A549 (cell line): Measurements from ENCODE around the gene TMEM86B. TPM values are rescaled to one million over a fixed set of nuclear protein-coding genes. Genes with fewer than 3 reads are reported as not detected.

ENCODE experiments used
- ATAC-seq, 2 experiments: fragments of 200-7000 bp in 1 of 2; fragments of >200 bp in 1 of 2; cut with Nextera tagmentation in 1 of 2; cut with Tn5 transposase in 1 of 2; 3 replicates each; pipeline versions ENCODE4 v1.8.0 to v1.9.1; 2018 to 2020; ENCODE audit warnings: mild to moderate bottlenecking in 1 of 2, moderate library complexity in 1 of 2
- CTCF ChIA-PET: fragments of 300-600 bp; sonication (Branson Sonifier 250); formaldehyde crosslinking; extraction: SDS; loops from one replicate; lab custom pipeline; 2021; ENCODE audit warnings: antibody characterized with exemption, inconsistent platforms; lab: Yijun Ruan, JAX
- POLR2A ChIA-PET: fragments of 350-600 bp; formaldehyde crosslinking; extraction: SDS; loops from one replicate; lab custom pipeline; 2021; ENCODE audit warnings: antibody characterized with exemption, inconsistent platforms; lab: Yijun Ruan, JAX
- DNase-seq, 2 experiments: peaks; one replicate each; pipeline versions ENCODE4 v3.0.0 to v3.0.0-alpha.2; 2011 to 2016; ENCODE audit warnings: low read depth in 1 of 2, low spot score in 1 of 2
- FAIRE-seq: peaks from 2 replicates; lab custom pipeline; 2011; peaks lifted over from hg19 to GRCh38; lab: Jason Lieb, UNC
- H3K27ac ChIP-seq, 2 experiments: fragments of >200 bp; sonication (Bioruptor Twin); formaldehyde crosslinking; 3 replicates each; pipeline ENCODE4 v1.5.1; 2016 to 2017
- H3K4me1 ChIP-seq: fragments of >200 bp; sonication (Bioruptor Twin); formaldehyde crosslinking; 3 replicates; pipeline ENCODE4 v1.6.1; 2016
- H3K4me2 ChIP-seq: fragments of >200 bp; sonication (Bioruptor Twin); formaldehyde crosslinking; 3 replicates; pipeline ENCODE4 v1.6.1; 2016
- H3K4me3 ChIP-seq: fragments of >200 bp; sonication (Bioruptor Twin); formaldehyde crosslinking; 3 replicates; pipeline ENCODE4 v1.5.1; 2016
- H3K9me3 ChIP-seq: fragments of >200 bp; sonication (Bioruptor Twin); formaldehyde crosslinking; 3 replicates; pipeline ENCODE4 v1.6.1; 2016
- CBX2 ChIP-seq: fragments of 200-600 bp; sonication (generic); IDR thresholded peaks from 2 replicates; pipeline ENCODE4 v1.6.1; 2016; ENCODE audit warnings: low read depth, mild to moderate bottlenecking, borderline replicate concordance
- CBX8 ChIP-seq: fragments of 200-600 bp; sonication (generic); IDR thresholded peaks from 2 replicates; pipeline ENCODE4 v1.6.1; 2016
- CHD4 ChIP-seq: fragments of 200-600 bp; sonication (generic); IDR thresholded peaks from 2 replicates; pipeline ENCODE4 v1.6.1; 2016; ENCODE audit warnings: antibody characterized with exemption, mild to moderate bottlenecking, borderline replicate concordance
- EHF ChIP-seq: fragments of 250-450 bp; sonication (Bioruptor Pico); IDR thresholded peaks from 2 replicates; pipeline ENCODE4 v1.5.0; 2020; ENCODE audit warnings: mild to moderate bottlenecking
- EHMT2 ChIP-seq: fragments of 200-600 bp; sonication (generic); IDR thresholded peaks from 2 replicates; pipeline ENCODE4 v1.6.1; 2016; ENCODE audit warnings: antibody characterized with exemption, low read depth, mild to moderate bottlenecking, moderate library complexity
- FOSL2 ChIP-seq, 2 experiments: fragments of 450-650 bp in 1 of 2; fragments of >200 bp in 1 of 2; sonication (Bioruptor Twin) in 1 of 2; formaldehyde crosslinking; IDR thresholded peaks; 2 replicates each; pipeline versions ENCODE4 v1.5.0 to v1.6.1; 2016 to 2020; ENCODE audit warnings: mild to moderate bottlenecking in 1 of 2, moderate library complexity in 1 of 2
- HOXA7 ChIP-seq: fragments of 250-450 bp; sonication (Bioruptor Pico); IDR thresholded peaks from 2 replicates; pipeline ENCODE4 v1.5.0; 2020; ENCODE audit warnings: mild to moderate bottlenecking, moderate library complexity
- HOXB5 ChIP-seq: fragments of 250-450 bp; sonication (Bioruptor Pico); IDR thresholded peaks from 2 replicates; pipeline ENCODE4 v1.5.0; 2020; ENCODE audit warnings: mild to moderate bottlenecking, moderate library complexity
- JUNB ChIP-seq: fragments of >200 bp; sonication (Bioruptor Twin); formaldehyde crosslinking; IDR thresholded peaks from 2 replicates; pipeline ENCODE4 v1.6.1; 2016
- MAX ChIP-seq: IDR thresholded peaks from 2 replicates; pipeline ENCODE4 v1.6.1; 2012
- MAZ ChIP-seq: fragments of 150-350 bp; IDR thresholded peaks from 2 replicates; pipeline ENCODE4 v1.6.1; 2014; ENCODE audit warnings: antibody characterized with exemption, low read depth, low read length, borderline replicate concordance
- NFE2L2 ChIP-seq: fragments of 150-350 bp; conservative IDR thresholded peaks from 2 replicates; pipeline ENCODE4 v1.6.1; 2014; ENCODE audit warnings: low read length
- NR3C1 ChIP-seq: fragments of >200 bp; sonication (Bioruptor Twin); formaldehyde crosslinking; IDR thresholded peaks from 3 replicates; pipeline ENCODE4 v1.6.1; 2017
- PBX3 ChIP-seq: IDR thresholded peaks from 2 replicates; pipeline ENCODE4 v1.6.1; 2012
- RAD21 ChIP-seq, 2 experiments: fragments of >200 bp in 1 of 2; sonication (Bioruptor Twin) in 1 of 2; formaldehyde crosslinking in 1 of 2; IDR thresholded peaks in 1 of 2; conservative IDR thresholded peaks in 1 of 2; 2 replicates in 1 of 2; 3 replicates in 1 of 2; pipeline ENCODE4 v1.6.1; 2012 to 2018; ENCODE audit warnings: inconsistent platforms in 1 of 2
- RARB ChIP-seq: fragments of 250-450 bp; sonication (Bioruptor Pico); IDR thresholded peaks from 2 replicates; pipeline ENCODE4 v1.8.0; 2021; ENCODE audit warnings: mild to moderate bottlenecking, moderate library complexity
- RCOR1 ChIP-seq: fragments of 150-350 bp; IDR thresholded peaks from 2 replicates; pipeline ENCODE4 v1.6.1; 2014; ENCODE audit warnings: antibody characterized with exemption, low read length, low read depth
- REST ChIP-seq: fragments of 200-600 bp; sonication (generic); IDR thresholded peaks from 2 replicates; pipeline ENCODE4 v1.6.1; 2016; ENCODE audit warnings: antibody characterized with exemption, mild to moderate bottlenecking, moderate library complexity
- RFX5 ChIP-seq: fragments of 450-650 bp; IDR thresholded peaks from 2 replicates; pipeline ENCODE4 v1.7.1; 2014; ENCODE audit warnings: antibody characterized with exemption, mild to moderate bottlenecking, moderate library complexity
- RNF2 ChIP-seq: fragments of 200-600 bp; sonication (generic); IDR thresholded peaks from 2 replicates; pipeline ENCODE4 v1.6.1; 2016; ENCODE audit warnings: low read depth, mild to moderate bottlenecking, antibody characterized with exemption, moderate library complexity, borderline replicate concordance
- SREBF2 ChIP-seq: fragments of 450-650 bp; IDR thresholded peaks from 2 replicates; pipeline ENCODE4 v1.6.1; 2014; ENCODE audit warnings: mild to moderate bottlenecking, moderate library complexity
- ZFP36 ChIP-seq: fragments of 450-650 bp; IDR thresholded peaks from 2 replicates; pipeline ENCODE4 v1.6.1; 2014; ENCODE audit warnings: borderline replicate concordance; ENCODE audit not compliant: partially characterized antibody
- ZSCAN20 ChIP-seq: fragments of 250-450 bp; sonication (Bioruptor Pico); IDR thresholded peaks from 2 replicates; pipeline ENCODE4 v1.8.0; 2022; ENCODE audit warnings: mild to moderate bottlenecking, moderate library complexity
- WGBS: methylation state at CpG from one replicate; pipeline ENCODE4 v1.1.6; 2017; ENCODE audit errors: missing lambda C conversion rate; 5-methylcytosine and 5-hydroxymethylcytosine counted together
- polyA plus RNA-seq, 4 experiments: library from polyadenylated mRNA; depleted of rRNA in 3 of 4; stranded (reverse); fragments of >200 nt; fragmentation: RNase III in 1 of 4; extraction: RNeasy Plus Mini Kit Qiagen cat#74134 plus additional on column Dnase treatment in 1 of 4; gene quantifications; 2 replicates in 3 of 4; 3 replicates in 1 of 4; pipeline ENCODE4 v1.2.3, GENCODE V29; 2011 to 2017
- TF ChIP-seq, protein P1 (sequence below): fragments of 150-350 bp; IDR thresholded peaks from 2 replicates; pipeline ENCODE4 v1.6.1; 2014; ENCODE audit warnings: low read depth, mild to moderate bottlenecking, low read length
- TF ChIP-seq, protein P2 (sequence below): fragments of >200 bp; sonication (Bioruptor Twin); formaldehyde crosslinking; IDR thresholded peaks from 3 replicates; pipeline ENCODE4 v1.5.1; 2016
- TF ChIP-seq, protein P3 (sequence below): IDR thresholded peaks from 2 replicates; pipeline ENCODE4 v1.6.1; 2012; ENCODE audit warnings: low read depth, borderline replicate concordance
- TF ChIP-seq, protein P4 (sequence below): fragments of 450-650 bp; IDR thresholded peaks from 2 replicates; pipeline ENCODE4 v1.6.1; 2014; ENCODE audit warnings: antibody characterized with exemption

Gene TMEM86B
- polyA plus RNA-seq, 2 of the 4 experiments (the other 2 are of a cell fraction): 1.6 to 3.4 TPM

DNA sequence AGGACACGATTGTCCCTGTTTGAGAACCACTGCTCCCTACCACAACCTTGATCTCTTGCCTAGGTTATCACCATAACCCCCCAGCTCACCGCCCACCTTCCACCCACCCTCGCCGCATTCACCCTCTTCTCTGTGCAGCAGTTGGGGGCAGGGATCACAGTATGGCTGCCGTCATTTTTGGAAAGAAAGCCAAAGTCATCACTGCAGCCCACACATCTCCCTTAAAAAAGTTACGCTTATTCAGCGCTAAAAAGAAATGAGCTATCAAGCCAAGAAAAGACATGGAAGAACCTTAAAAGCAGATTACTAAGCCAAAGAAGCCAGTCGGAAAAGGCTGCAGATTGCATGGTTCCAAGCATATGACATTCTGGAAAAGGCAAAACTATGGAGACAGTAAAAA lies 40.7 kb upstream of the TMEM86B start:
- Histone ChIP-seq H3K4me1 (no peaks in the 10 kb centered on the region), H3K4me2 (no peak overlapping the region), H3K9me3 (peaks cover 9% of the 10 kb centered on the region; the same call in 2 of the 3 replicates), H3K27ac (no peak overlapping the region), H3K4me3 (no peak overlapping the region)
- no peak for DNase-seq
- ChIA-PET CTCF (interaction anchor here (0.9 to 2.2 kb wide), 9 partner anchors 8 to 198 kb away, joined by 3 to 7 read pairs (median 4); partner anchors contain the start of genes PPP6R1 and TMEM238), POLR2A (interaction anchor here (1.1 kb wide), 1 partner anchor 11 kb away, joined by 3 read pairs; the partner anchor contains the start of gene HSPBP1)
- no peak for FAIRE-seq
- TF ChIP-seq, protein P1, sequence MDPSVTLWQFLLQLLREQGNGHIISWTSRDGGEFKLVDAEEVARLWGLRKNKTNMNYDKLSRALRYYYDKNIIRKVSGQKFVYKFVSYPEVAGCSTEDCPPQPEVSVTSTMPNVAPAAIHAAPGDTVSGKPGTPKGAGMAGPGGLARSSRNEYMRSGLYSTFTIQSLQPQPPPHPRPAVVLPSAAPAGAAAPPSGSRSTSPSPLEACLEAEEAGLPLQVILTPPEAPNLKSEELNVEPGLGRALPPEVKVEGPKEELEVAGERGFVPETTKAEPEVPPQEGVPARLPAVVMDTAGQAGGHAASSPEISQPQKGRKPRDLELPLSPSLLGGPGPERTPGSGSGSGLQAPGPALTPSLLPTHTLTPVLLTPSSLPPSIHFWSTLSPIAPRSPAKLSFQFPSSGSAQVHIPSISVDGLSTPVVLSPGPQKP: no peak
- TF ChIP-seq HOXB5: no peak
- no peak for TF ChIP-seq CHD4
- no peak for TF ChIP-seq SREBF2
- TF ChIP-seq RFX5: no peak
- no peak for TF ChIP-seq RCOR1
- no peak for TF ChIP-seq PBX3
- no peak for TF ChIP-seq NFE2L2
- TF ChIP-seq NR3C1: no peak
- TF ChIP-seq EHMT2: no peak
- no peak for TF ChIP-seq FOSL2 (IDR thresholded peaks at IDR 0.05)
- TF ChIP-seq FOSL2 (CRISPR knock-in tag; IDR thresholded peaks at IDR 0.05): no peak
- TF ChIP-seq HOXA7 (CRISPR knock-in tag): no peak
- no peak for TF ChIP-seq ZSCAN20 (CRISPR knock-in tag)
- no peak for TF ChIP-seq JUNB
- no peak for TF ChIP-seq ZFP36
- no peak for TF ChIP-seq CBX8
- no peak for TF ChIP-seq RARB (CRISPR knock-in tag)
- no peak for TF ChIP-seq CBX2
- no peak for TF ChIP-seq RNF2
- TF ChIP-seq MAX: no peak
- 95% methylated on average over 8 of the region's 8 CpGs for WGBS
- ATAC-seq: no peak

- TF ChIP-seq, protein P2, sequence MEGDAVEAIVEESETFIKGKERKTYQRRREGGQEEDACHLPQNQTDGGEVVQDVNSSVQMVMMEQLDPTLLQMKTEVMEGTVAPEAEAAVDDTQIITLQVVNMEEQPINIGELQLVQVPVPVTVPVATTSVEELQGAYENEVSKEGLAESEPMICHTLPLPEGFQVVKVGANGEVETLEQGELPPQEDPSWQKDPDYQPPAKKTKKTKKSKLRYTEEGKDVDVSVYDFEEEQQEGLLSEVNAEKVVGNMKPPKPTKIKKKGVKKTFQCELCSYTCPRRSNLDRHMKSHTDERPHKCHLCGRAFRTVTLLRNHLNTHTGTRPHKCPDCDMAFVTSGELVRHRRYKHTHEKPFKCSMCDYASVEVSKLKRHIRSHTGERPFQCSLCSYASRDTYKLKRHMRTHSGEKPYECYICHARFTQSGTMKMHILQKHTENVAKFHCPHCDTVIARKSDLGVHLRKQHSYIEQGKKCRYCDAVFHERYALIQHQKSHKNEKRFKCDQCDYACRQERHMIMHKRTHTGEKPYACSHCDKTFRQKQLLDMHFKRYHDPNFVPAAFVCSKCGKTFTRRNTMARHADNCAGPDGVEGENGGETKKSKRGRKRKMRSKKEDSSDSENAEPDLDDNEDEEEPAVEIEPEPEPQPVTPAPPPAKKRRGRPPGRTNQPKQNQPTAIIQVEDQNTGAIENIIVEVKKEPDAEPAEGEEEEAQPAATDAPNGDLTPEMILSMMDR: no peak
- TF ChIP-seq PBX3: no peak
- no peak for TF ChIP-seq EHF (CRISPR knock-in tag)
- TF ChIP-seq RAD21 (conservative IDR thresholded peaks at IDR 0.05 in 1 of 2, IDR thresholded peaks at IDR 0.05 in 1 of 2): no peak
- TF ChIP-seq, protein P3, sequence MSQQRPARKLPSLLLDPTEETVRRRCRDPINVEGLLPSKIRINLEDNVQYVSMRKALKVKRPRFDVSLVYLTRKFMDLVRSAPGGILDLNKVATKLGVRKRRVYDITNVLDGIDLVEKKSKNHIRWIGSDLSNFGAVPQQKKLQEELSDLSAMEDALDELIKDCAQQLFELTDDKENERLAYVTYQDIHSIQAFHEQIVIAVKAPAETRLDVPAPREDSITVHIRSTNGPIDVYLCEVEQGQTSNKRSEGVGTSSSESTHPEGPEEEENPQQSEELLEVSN: no peak
- TF ChIP-seq, protein P4, sequence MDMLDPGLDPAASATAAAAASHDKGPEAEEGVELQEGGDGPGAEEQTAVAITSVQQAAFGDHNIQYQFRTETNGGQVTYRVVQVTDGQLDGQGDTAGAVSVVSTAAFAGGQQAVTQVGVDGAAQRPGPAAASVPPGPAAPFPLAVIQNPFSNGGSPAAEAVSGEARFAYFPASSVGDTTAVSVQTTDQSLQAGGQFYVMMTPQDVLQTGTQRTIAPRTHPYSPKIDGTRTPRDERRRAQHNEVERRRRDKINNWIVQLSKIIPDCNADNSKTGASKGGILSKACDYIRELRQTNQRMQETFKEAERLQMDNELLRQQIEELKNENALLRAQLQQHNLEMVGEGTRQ: no peak
- no peak for TF ChIP-seq REST
- TF ChIP-seq MAZ: no peak
- Histone ChIP-seq H3K4me2 (no peak overlapping the region), H3K4me1 (no peaks in the 10 kb centered on the region), H3K9me3 (peaks cover 9% of the 10 kb centered on the region; the same call in 2 of the 3 replicates), H3K4me3 (no peak overlapping the region), H3K27ac (no peak overlapping the region)
- FAIRE-seq (no peak), ATAC-seq (no peak), DNase-seq (no peak)
- CTCF ChIA-PET: interaction anchor here (1.0 kb wide), 1 partner anchor 106 kb away, joined by 3 read pairs; no protein-coding TSS in a partner anchor
- WGBS: 93% methylated on average over 4 of the region's 4 CpGs
- POLR2A ChIA-PET: no interaction called here
Measured at GRCh38 chr19:55266840-55267239, 38.3 kb upstream of the TMEM86B start.
